ENCODE results near the gene ZCCHC2.

ZCCHC2 gene

DNA sequence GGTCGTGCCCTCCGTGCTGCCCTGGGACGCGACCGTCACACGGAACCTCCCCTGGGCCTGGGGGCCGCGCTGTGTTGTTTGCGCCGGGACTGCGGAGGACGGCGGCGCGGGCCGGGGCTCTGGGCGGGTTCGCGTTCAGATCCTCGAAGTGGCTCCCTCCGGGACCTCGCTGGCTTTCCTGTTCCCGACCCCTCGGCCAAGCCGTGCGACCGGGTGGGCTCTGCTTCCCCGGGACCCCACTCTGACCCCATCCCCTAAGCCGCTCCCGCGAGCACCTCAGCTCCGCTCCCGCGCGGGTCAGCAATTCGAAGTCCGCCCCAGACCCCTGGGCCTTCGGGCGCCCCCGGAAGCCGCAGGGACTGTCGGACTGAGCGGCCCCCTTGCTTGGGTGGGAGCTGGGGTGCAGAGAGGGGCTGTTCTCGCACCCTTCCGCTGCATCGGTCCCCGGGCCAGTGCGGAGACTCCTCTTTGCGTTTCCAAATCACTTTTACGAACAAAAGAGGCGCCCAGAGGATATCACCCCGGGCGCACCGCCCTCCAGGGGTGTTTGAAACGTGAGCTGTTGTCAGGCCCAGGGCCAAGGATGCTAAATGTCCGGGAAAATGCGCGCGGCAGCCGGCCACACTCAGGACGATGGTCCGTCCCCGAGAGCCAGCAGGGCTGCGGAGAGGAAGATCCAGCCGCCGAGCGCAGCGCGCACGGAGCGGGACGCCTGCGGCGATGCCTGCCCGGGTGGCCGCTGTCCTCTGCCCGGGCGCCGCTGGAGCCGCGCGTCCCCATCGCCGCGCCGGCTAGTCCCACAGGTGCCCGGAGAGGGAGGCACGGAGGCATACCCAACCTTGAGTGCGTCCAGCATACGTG is 73.5 kb downstream of the ZCCHC2 start:
- H3K23ac ChIP-seq (ENCODE audit: low read depth, low read length, poor library complexity): peak overlapping the region; percentile 13
- H3K4me3 ChIP-seq (ENCODE audit: low read length in 2 of 2): peak overlapping the region; percentile 31 to 76
- H3K4me2 ChIP-seq (ENCODE audit: insufficient read depth, low read length, poor library complexity, severe bottlenecking): peak overlapping the region; percentile 86
- H4K8ac ChIP-seq (ENCODE audit: low read depth, low read length): peak overlapping the region; percentile 86
- no peak overlapping the region for H2BK5ac ChIP-seq (ENCODE audit: low read length)
- H2BK15ac ChIP-seq (ENCODE audit: low read length): peak overlapping the region; percentile 97
- no peak overlapping the region for H4K91ac ChIP-seq (ENCODE audit: low read depth, low read length, poor library complexity)
- peak overlapping the region; percentile 83 for H3K9ac ChIP-seq (ENCODE audit: low read depth, low read length, poor library complexity)
- H2BK12ac ChIP-seq (ENCODE audit: low read length): no peak overlapping the region
- H3K18ac ChIP-seq (ENCODE audit: low read length): peak overlapping the region; percentile 89
- no peak overlapping the region for H3K4ac ChIP-seq (ENCODE audit: low read length)
- peak overlapping the region; percentile 90 for H2AFZ ChIP-seq (ENCODE audit: low read length)
- no peak overlapping the region for H3K14ac ChIP-seq (ENCODE audit: low read length)
- no peaks in the 10 kb centered on the region for H3K36me3 ChIP-seq (replicated peaks in 1 of 2; ENCODE audit: control insufficient read depth in 2 of 2, insufficient read depth in 2 of 2, low read length in 2 of 2)
- DNase-seq (ENCODE audit: low spot score): no peak
- no peak overlapping the region for H2BK120ac ChIP-seq (ENCODE audit: low read depth, low read length)
- H3K79me1 ChIP-seq (ENCODE audit: low read depth, low read length): no peaks in the 10 kb centered on the region
- H3K27ac ChIP-seq (replicated peaks; ENCODE audit: low read length): no peak overlapping the region
- WGBS, 2 donors (ENCODE audit: extremely low coverage in 2 of 2, insufficient read length in 2 of 2, insufficient replicate concordance in 1 of 2): no CpG with 5 or more reads among the region's 90 CpGs
- no peak overlapping the region for H2AK5ac ChIP-seq (ENCODE audit: low read depth, low read length)
- H3K4me1 ChIP-seq (ENCODE audit: control insufficient read depth in 2 of 2, insufficient read depth in 1 of 2, low read depth in 1 of 2, low read length in 2 of 2): no peaks in the 10 kb centered on the region
- H3K27me3 ChIP-seq (ENCODE audit: control insufficient read depth in 3 of 3, insufficient read depth in 3 of 3, low read depth in 1 of 3, low read length in 3 of 3): peaks cover 4 to 48% (median 22%) of the 10 kb centered on the region in 3 experiments
- H3K9me3 ChIP-seq (replicated peaks in 1 of 2; ENCODE audit: control insufficient read depth in 2 of 2, insufficient read depth in 1 of 2, low read depth in 1 of 2, low read length in 2 of 2): peaks cover 4 to 6% of the 10 kb centered on the region in 2 donors

DNA sequence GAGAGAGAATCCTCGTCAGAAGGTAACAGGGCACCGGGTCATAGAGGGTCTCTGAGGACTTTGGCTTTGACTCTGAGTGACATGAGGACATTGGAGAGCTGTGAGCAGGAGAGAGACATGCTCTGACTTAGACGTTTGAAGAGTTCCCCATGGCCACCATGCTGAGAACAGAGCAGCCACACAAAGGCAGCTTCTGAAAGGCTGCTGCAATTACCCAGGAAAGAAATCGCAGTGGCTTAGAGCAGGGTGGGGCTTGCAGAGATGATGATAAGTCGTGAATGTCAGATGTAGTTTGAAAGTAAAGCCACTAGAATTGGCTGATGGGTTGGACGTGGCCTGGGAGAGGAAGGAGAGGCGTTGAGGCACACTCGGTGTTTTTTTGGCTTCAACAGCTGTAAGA is 79.0 kb downstream of the ZCCHC2 start:
- Histone ChIP-seq H3K27ac (replicated peaks; ENCODE audit: low read length) (no peak overlapping the region), H3K4me2 (ENCODE audit: insufficient read depth, low read length, poor library complexity, severe bottlenecking) (no peak overlapping the region), H3K23ac (ENCODE audit: low read depth, low read length, poor library complexity) (no peak overlapping the region), H3K9me3 (replicated peaks in 1 of 2; ENCODE audit: control insufficient read depth in 2 of 2, insufficient read depth in 1 of 2, low read depth in 1 of 2, low read length in 2 of 2) (peaks cover 2 to 6% of the 10 kb centered on the region in 2 donors), H3K18ac (ENCODE audit: low read length) (no peak overlapping the region), H3K4ac (ENCODE audit: low read length) (no peak overlapping the region), H2BK5ac (ENCODE audit: low read length) (no peak overlapping the region), H2BK120ac (ENCODE audit: low read depth, low read length) (no peak overlapping the region), H2BK15ac (ENCODE audit: low read length) (no peak overlapping the region), H3K9ac (ENCODE audit: low read depth, low read length, poor library complexity) (no peak overlapping the region), H3K4me1 (ENCODE audit: control insufficient read depth in 2 of 2, insufficient read depth in 1 of 2, low read depth in 1 of 2, low read length in 2 of 2) (peaks cover 11% of the 10 kb centered on the region in 2 donors), H3K14ac (ENCODE audit: low read length) (no peak overlapping the region), H3K4me3 (ENCODE audit: low read length in 2 of 2) (no peak overlapping the region), H3K36me3 (replicated peaks in 1 of 2; ENCODE audit: control insufficient read depth in 2 of 2, insufficient read depth in 2 of 2, low read length in 2 of 2) (no peaks in the 10 kb centered on the region), H4K8ac (ENCODE audit: low read depth, low read length) (no peak overlapping the region), H2AFZ (ENCODE audit: low read length) (no peak overlapping the region), H2BK12ac (ENCODE audit: low read length) (no peak overlapping the region), H3K79me1 (ENCODE audit: low read depth, low read length) (no peaks in the 10 kb centered on the region), H2AK5ac (ENCODE audit: low read depth, low read length) (no peak overlapping the region), H3K27me3 (ENCODE audit: control insufficient read depth in 3 of 3, insufficient read depth in 3 of 3, low read depth in 1 of 3, low read length in 3 of 3) (peaks cover 0 to 27% (median 7%) of the 10 kb centered on the region in 3 experiments), H4K91ac (ENCODE audit: low read depth, low read length, poor library complexity) (no peak overlapping the region)
- DNase-seq (ENCODE audit: low spot score): no peak
- WGBS, 2 donors (ENCODE audit: extremely low coverage in 2 of 2, insufficient read length in 2 of 2, insufficient replicate concordance in 1 of 2): no CpG with 5 or more reads among the region's 8 CpGs

DNA sequence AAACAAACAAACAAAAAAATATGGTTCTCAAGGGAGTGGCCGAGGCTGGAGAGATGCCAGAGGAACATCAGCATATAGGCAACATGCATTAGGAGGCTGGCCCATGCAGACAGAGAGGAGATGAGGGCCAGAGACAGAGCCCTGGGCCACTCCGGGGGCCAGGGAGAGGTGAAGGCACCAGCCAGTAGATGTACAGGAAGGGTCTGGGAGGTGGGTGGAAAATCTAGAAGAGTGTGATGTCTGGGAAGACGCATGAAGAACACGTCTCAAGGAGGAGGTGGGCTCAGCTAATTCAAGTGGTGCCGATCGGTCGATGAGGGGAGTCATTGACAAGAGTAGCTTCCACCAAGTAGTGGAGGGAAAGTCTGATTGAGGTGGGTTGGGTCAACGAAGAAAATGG is 79.9 kb downstream of the ZCCHC2 start:
- no peak overlapping the region for H3K4me2 ChIP-seq (ENCODE audit: insufficient read depth, low read length, poor library complexity, severe bottlenecking)
- no peak overlapping the region for H3K4ac ChIP-seq (ENCODE audit: low read length)
- WGBS, 2 donors (ENCODE audit: extremely low coverage in 2 of 2, insufficient read length in 2 of 2, insufficient replicate concordance in 1 of 2): no CpG with 5 or more reads among the region's 8 CpGs
- no peak for DNase-seq (ENCODE audit: low spot score)
- no peak overlapping the region for H2BK5ac ChIP-seq (ENCODE audit: low read length)
- H3K9me3 ChIP-seq (replicated peaks in 1 of 2; ENCODE audit: control insufficient read depth in 2 of 2, insufficient read depth in 1 of 2, low read depth in 1 of 2, low read length in 2 of 2): peaks cover 3 to 6% of the 10 kb centered on the region in 2 donors
- H3K9ac ChIP-seq (ENCODE audit: low read depth, low read length, poor library complexity): no peak overlapping the region
- no peak overlapping the region for H2AK5ac ChIP-seq (ENCODE audit: low read depth, low read length)
- H3K27me3 ChIP-seq (ENCODE audit: control insufficient read depth in 3 of 3, insufficient read depth in 3 of 3, low read depth in 1 of 3, low read length in 3 of 3): peaks cover 0 to 19% (median 2%) of the 10 kb centered on the region in 3 experiments
- H3K4me1 ChIP-seq (ENCODE audit: control insufficient read depth in 2 of 2, insufficient read depth in 1 of 2, low read depth in 1 of 2, low read length in 2 of 2): peaks cover 11% of the 10 kb centered on the region in 2 donors
- H3K79me1 ChIP-seq (ENCODE audit: low read depth, low read length): no peaks in the 10 kb centered on the region
- peak overlapping the region; percentile 67 for H3K18ac ChIP-seq (ENCODE audit: low read length)
- no peak overlapping the region for H3K14ac ChIP-seq (ENCODE audit: low read length)
- H2BK120ac ChIP-seq (ENCODE audit: low read depth, low read length): no peak overlapping the region
- no peak overlapping the region for H3K4me3 ChIP-seq (ENCODE audit: low read length in 2 of 2)
- H4K91ac ChIP-seq (ENCODE audit: low read depth, low read length, poor library complexity): no peak overlapping the region
- no peak overlapping the region for H3K23ac ChIP-seq (ENCODE audit: low read depth, low read length, poor library complexity)
- no peaks in the 10 kb centered on the region for H3K36me3 ChIP-seq (replicated peaks in 1 of 2; ENCODE audit: control insufficient read depth in 2 of 2, insufficient read depth in 2 of 2, low read length in 2 of 2)
- H4K8ac ChIP-seq (ENCODE audit: low read depth, low read length): no peak overlapping the region
- H2AFZ ChIP-seq (ENCODE audit: low read length): no peak overlapping the region
- no peak overlapping the region for H2BK12ac ChIP-seq (ENCODE audit: low read length)
- no peak overlapping the region for H3K27ac ChIP-seq (replicated peaks; ENCODE audit: low read length)
- H2BK15ac ChIP-seq (ENCODE audit: low read length): no peak overlapping the region

DNA sequence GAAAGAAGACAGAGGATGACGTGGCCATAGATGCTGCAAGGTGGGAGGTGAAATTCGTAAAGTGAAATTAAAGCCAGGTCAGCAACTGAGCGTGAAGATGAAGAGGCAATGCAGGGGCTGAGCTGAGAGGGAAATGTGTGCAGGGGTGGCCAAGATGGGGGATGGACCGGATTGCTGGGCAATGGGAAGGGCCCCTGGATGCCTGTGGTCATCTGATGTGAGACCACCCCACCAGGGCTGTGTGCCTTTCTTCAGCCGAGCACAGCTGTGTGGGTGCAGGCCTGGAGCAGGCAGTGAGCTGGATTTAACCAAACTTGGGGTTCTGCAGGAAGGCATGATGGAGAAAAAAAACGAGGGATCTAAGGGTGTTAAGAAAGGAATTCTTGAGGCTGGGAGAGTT is 80.4 kb downstream of the ZCCHC2 start:
- H2BK5ac ChIP-seq (ENCODE audit: low read length): peak overlapping the region; percentile 61
- no peak overlapping the region for H3K9ac ChIP-seq (ENCODE audit: low read depth, low read length, poor library complexity)
- H3K27me3 ChIP-seq (ENCODE audit: control insufficient read depth in 3 of 3, insufficient read depth in 3 of 3, low read depth in 1 of 3, low read length in 3 of 3): peaks cover 0 to 15% (median 2%) of the 10 kb centered on the region in 3 experiments
- no CpG with 5 or more reads among the region's 6 CpGs for WGBS, 2 donors (ENCODE audit: extremely low coverage in 2 of 2, insufficient read length in 2 of 2, insufficient replicate concordance in 1 of 2)
- no peak overlapping the region for H3K4ac ChIP-seq (ENCODE audit: low read length)
- H4K91ac ChIP-seq (ENCODE audit: low read depth, low read length, poor library complexity): no peak overlapping the region
- H2AFZ ChIP-seq (ENCODE audit: low read length): no peak overlapping the region
- H4K8ac ChIP-seq (ENCODE audit: low read depth, low read length): no peak overlapping the region
- no peak overlapping the region for H3K27ac ChIP-seq (replicated peaks; ENCODE audit: low read length)
- no peak overlapping the region for H2BK12ac ChIP-seq (ENCODE audit: low read length)
- no peak for DNase-seq (ENCODE audit: low spot score)
- H3K4me3 ChIP-seq (ENCODE audit: low read length in 2 of 2): no peak overlapping the region
- H3K79me1 ChIP-seq (ENCODE audit: low read depth, low read length): no peaks in the 10 kb centered on the region
- H2AK5ac ChIP-seq (ENCODE audit: low read depth, low read length): no peak overlapping the region
- peaks cover 11% of the 10 kb centered on the region in 2 donors for H3K4me1 ChIP-seq (ENCODE audit: control insufficient read depth in 2 of 2, insufficient read depth in 1 of 2, low read depth in 1 of 2, low read length in 2 of 2)
- no peak overlapping the region for H3K4me2 ChIP-seq (ENCODE audit: insufficient read depth, low read length, poor library complexity, severe bottlenecking)
- H3K23ac ChIP-seq (ENCODE audit: low read depth, low read length, poor library complexity): no peak overlapping the region
- H3K36me3 ChIP-seq (replicated peaks in 1 of 2; ENCODE audit: control insufficient read depth in 2 of 2, insufficient read depth in 2 of 2, low read length in 2 of 2): no peaks in the 10 kb centered on the region
- H3K18ac ChIP-seq (ENCODE audit: low read length): peak overlapping the region; percentile 74
- peak overlapping the region; percentile 20 for H2BK15ac ChIP-seq (ENCODE audit: low read length)
- no peak overlapping the region for H2BK120ac ChIP-seq (ENCODE audit: low read depth, low read length)
- peaks cover 3 to 6% of the 10 kb centered on the region in 2 donors for H3K9me3 ChIP-seq (replicated peaks in 1 of 2; ENCODE audit: control insufficient read depth in 2 of 2, insufficient read depth in 1 of 2, low read depth in 1 of 2, low read length in 2 of 2)
- no peak overlapping the region for H3K14ac ChIP-seq (ENCODE audit: low read length)

All from neuronal stem cell (in vitro differentiated cells).